ENCODE data around the gene AFF3.

DNA sequence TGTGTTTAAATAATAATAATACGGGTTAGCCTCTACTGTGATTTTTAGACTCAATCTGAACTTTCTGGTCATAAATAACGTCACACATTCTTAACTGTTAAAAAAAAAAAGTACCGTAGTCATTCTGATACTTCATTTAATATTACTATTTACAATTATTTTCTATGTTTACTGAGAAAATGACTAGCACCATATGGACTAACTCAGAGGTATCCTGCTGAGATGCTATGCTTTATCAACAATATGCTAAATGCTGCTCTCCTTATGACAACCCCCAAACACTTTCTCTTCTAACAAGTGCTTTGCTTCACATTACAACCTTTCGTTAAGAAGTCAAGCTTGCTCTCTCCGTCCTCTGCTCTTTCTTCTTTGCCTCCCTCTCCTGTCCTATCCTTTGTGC is 182.1 kb downstream of the AFF3 start:
- no peak for TF ChIP-seq CTCF (IDR thresholded peaks at IDR 0.05)
- no peak for TF ChIP-seq POLR2A (IDR thresholded peaks at IDR 0.05)
